ENCODE data around the gene MRLN.

DNA sequence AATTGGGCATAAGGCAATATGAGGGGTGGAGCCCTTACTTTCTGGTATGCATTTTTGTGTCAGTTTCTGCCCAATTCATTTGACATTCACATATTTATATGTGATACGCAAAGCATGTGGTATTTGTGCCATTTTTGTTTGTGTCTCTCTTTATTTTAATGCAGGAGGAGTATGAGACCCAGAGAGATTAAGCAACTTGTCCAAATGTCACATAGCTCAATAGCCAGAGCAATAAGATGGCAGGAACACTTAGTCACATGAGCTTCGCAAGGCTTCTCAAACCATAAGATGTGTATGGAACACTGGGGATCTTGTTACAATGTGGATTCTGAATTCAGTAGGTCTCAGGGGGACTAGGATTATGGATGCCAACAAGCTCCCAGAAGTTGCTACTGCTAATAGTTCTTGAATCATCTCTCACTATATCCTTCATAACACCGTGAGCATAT, 19.2 kb downstream of the MRLN start:
- TF ChIP-seq POLR2A (IDR thresholded peaks at IDR 0.05) (no peak), CTCF (IDR thresholded peaks at IDR 0.05) (no peak)
